B cell (primary cell): ENCODE results near the gene ZNF385D. TPM values are rescaled to one million over a fixed set of nuclear protein-coding genes. Genes with fewer than 3 reads are reported as not detected.

ENCODE experiments used
- ATAC-seq: fragments of 200-7000 bp; cut with Tn5 transposase; one replicate; pipeline ENCODE4 v1.10.0; 2021; ENCODE audit warnings: low read depth, mild to moderate bottlenecking, moderate number of reproducible peaks, moderate library complexity
- CTCF ChIA-PET: fragments of 350-600 bp; sonication (Branson Sonifier 250); formaldehyde crosslinking; loops from one replicate; lab custom pipeline; 2021; ENCODE audit warnings: antibody characterized with exemption, inconsistent platforms; lab: Charles Lee
- POLR2A ChIA-PET: fragments of 350-600 bp; sonication (Branson Sonifier 250); formaldehyde crosslinking; loops from one replicate; lab custom pipeline; 2021; ENCODE audit warnings: antibody characterized with exemption; lab: Charles Lee
- DNase-seq: peaks from one replicate; pipeline ENCODE4 v3.0.0; 2013
- H2AFZ ChIP-seq: 2 replicates; pipeline ENCODE4 v1.6.1; 2012; ENCODE audit warnings: mild to moderate bottlenecking, low read depth, low read length; ENCODE audit not compliant: insufficient read depth, poor library complexity, severe bottlenecking
- H3K27ac ChIP-seq, 2 donors: 1 replicate in 1 of 2; 2 replicates in 1 of 2; pipeline ENCODE4 v1.5.1; 2012 to 2013; ENCODE audit warnings: low read length in 2 of 2, mild to moderate bottlenecking in 2 of 2, moderate library complexity in 1 of 2
- H3K27me3 ChIP-seq, 4 experiments: fragments of 200-600 bp in 1 of 4; sonication (generic) in 1 of 4; replicated peaks in 1 of 4; 1 replicate in 2 of 4; 2 replicates in 2 of 4; pipeline versions ENCODE4 v1.6.1 to v1.7.0; 2013 to 2016; ENCODE audit warnings: low read length in 3 of 4, mild to moderate bottlenecking in 2 of 4, mixed read lengths in 1 of 4, moderate library complexity in 1 of 4; ENCODE audit not compliant: insufficient read depth in 4 of 4, control insufficient read depth in 3 of 4; ENCODE audit errors: control extremely low read depth in 1 of 4
- H3K36me3 ChIP-seq, 2 experiments: replicated peaks in 1 of 2; 1 replicate in 1 of 2; 2 replicates in 1 of 2; pipeline versions ENCODE4 v1.6.1 to v1.7.1; 2013; ENCODE audit warnings: low read length in 1 of 2; ENCODE audit not compliant: insufficient read depth in 2 of 2, control insufficient read depth in 1 of 2; ENCODE audit errors: control extremely low read depth in 1 of 2, extremely low read depth in 1 of 2
- H3K4me1 ChIP-seq, 2 donors: fragments of 200-600 bp in 1 of 2; sonication (generic) in 1 of 2; 1 replicate in 1 of 2; 2 replicates in 1 of 2; pipeline versions ENCODE4 v1.5.1 to v1.6.1; 2013 to 2017; ENCODE audit warnings: low read length in 2 of 2; ENCODE audit not compliant: control insufficient read depth in 2 of 2, insufficient read depth in 2 of 2
- H3K4me2 ChIP-seq: replicated peaks from 2 replicates; pipeline ENCODE3; 2012; ENCODE audit warnings: mild to moderate bottlenecking, low read depth, low read length; ENCODE audit not compliant: poor library complexity, severe bottlenecking
- H3K4me3 ChIP-seq, 5 experiments: fragments of 200-600 bp in 1 of 5; sonication (generic) in 1 of 5; 1 replicate in 3 of 5; 2 replicates in 2 of 5; pipeline versions ENCODE4 v1.5.1 to v1.7.0; 2011 to 2016; ENCODE audit warnings: low read length in 4 of 5, mild to moderate bottlenecking in 4 of 5, low read depth in 2 of 5, control low read depth in 1 of 5, moderate library complexity in 1 of 5; ENCODE audit not compliant: insufficient read depth in 1 of 5; ENCODE audit errors: control extremely low read depth in 1 of 5, extremely low read depth in 1 of 5
- H3K79me2 ChIP-seq: fragments of 200-600 bp; sonication (generic); one replicate; pipeline ENCODE4 v1.6.0; 2016; ENCODE audit warnings: low read length; ENCODE audit not compliant: control insufficient read depth, insufficient read depth
- H3K9ac ChIP-seq: fragments of 200-600 bp; sonication (generic); 2 replicates; pipeline ENCODE4 v1.6.1; 2017; ENCODE audit warnings: mild to moderate bottlenecking, low read length, moderate library complexity
- H3K9me3 ChIP-seq, 3 donors: one replicate each; pipeline versions ENCODE4 v1.6.1 to v1.7.1; 2013; ENCODE audit warnings: low read length in 2 of 3; ENCODE audit not compliant: control insufficient read depth in 2 of 3, insufficient read depth in 1 of 3; ENCODE audit errors: control extremely low read depth in 1 of 3
- H4K20me1 ChIP-seq: 2 replicates; pipeline ENCODE4 v1.6.0; 2012; ENCODE audit warnings: mild to moderate bottlenecking, low read length; ENCODE audit not compliant: insufficient read depth, control insufficient read depth, poor library complexity, severe bottlenecking
- H3K27ac Mint-ChIP-seq: one replicate; pipeline ENCODE4 v1.8.0; 2021; ENCODE audit warnings: mixed read lengths
- H3K27me3 Mint-ChIP-seq: one replicate; pipeline ENCODE4 v1.8.0; 2021; ENCODE audit warnings: mixed read lengths
- H3K4me1 Mint-ChIP-seq: one replicate; pipeline ENCODE4 v1.8.0; 2021; ENCODE audit warnings: mixed read lengths
- H3K4me3 Mint-ChIP-seq: one replicate; pipeline ENCODE4 v1.8.0; 2021; ENCODE audit warnings: mixed read lengths
- H3K9me3 Mint-ChIP-seq: one replicate; pipeline ENCODE4 v1.8.0; 2022; ENCODE audit warnings: mixed read lengths; ENCODE audit not compliant: insufficient read depth
- CTCF ChIP-seq: fragments of 200-600 bp; IDR thresholded peaks from one replicate; pipeline ENCODE4 v1.8.0; 2022; ENCODE audit warnings: antibody characterized with exemption, mild to moderate bottlenecking
- EZH2 ChIP-seq: IDR thresholded peaks from 2 replicates; pipeline ENCODE4 v1.6.1; 2012; ENCODE audit warnings: borderline replicate concordance, low read depth, mild to moderate bottlenecking, moderate library complexity, low read length; ENCODE audit not compliant: insufficient read depth, poor library complexity, severe bottlenecking
- WGBS: methylation state at CpG from one replicate; pipeline ENCODE4 v1.1.5; 2013; ENCODE audit warnings: missing lambda C conversion rate; ENCODE audit not compliant: insufficient coverage; 5-methylcytosine and 5-hydroxymethylcytosine counted together
- intact Hi-C: fragments of 100-400 bp; cut with micrococcal nuclease; formaldehyde crosslinking; loops from one replicate; pipeline ENCODE4 v1.10.0; 2022
- polyA plus RNA-seq: library from polyadenylated mRNA; depleted of rRNA; stranded (reverse); fragments of >200 nt; gene quantifications from 2 replicates; pipeline ENCODE4 v1.2.3, GENCODE V29; 2012
- total RNA-seq, 2 donors: library from RNA; stranded (reverse); fragments of 120-200 nt in 1 of 2; gene quantifications; 1 replicate in 1 of 2; 2 replicates in 1 of 2; pipeline versions ENCODE4 v1.2.3 to v1.2.4, GENCODE V29; 2013 to 2022

Gene ZNF385D
- total and polyA plus RNA-seq, 2 donors (not counting 1 experiment from before 2014, with no cell fraction given): not detected

- Histone ChIP-seq H3K79me2 (no peaks in the 10 kb centered on the region), H4K20me1 (no peaks in the 10 kb centered on the region), H2AFZ (no peak overlapping the region), H3K27me3 (no peaks in the 10 kb centered on the region), H3K36me3 (no peaks in the 10 kb centered on the region), H3K9me3 (peaks cover 0 to 8% (median 0%) of the 10 kb centered on the region in 3 donors), H3K4me2 (no peak overlapping the region), H3K4me1 (no peaks in the 10 kb centered on the region), H3K9ac (no peak overlapping the region), H3K27ac (no peak overlapping the region), H3K4me3 (no peak overlapping the region)
- DNase-seq (no peak), ATAC-seq (no peak)
- Mint-ChIP-seq H3K27ac (no peak overlapping the region), H3K4me3 (no peak overlapping the region), H3K27me3 (no peaks in the 10 kb centered on the region), H3K9me3 (peaks cover 15% of the 10 kb centered on the region), H3K4me1 (no peaks in the 10 kb centered on the region)
- intact Hi-C loops: no loop called here
- CTCF ChIA-PET: no interaction called here
- POLR2A ChIA-PET: no interaction called here
- no peak for TF ChIP-seq EZH2
- no peak for TF ChIP-seq CTCF
These were observed 188.8 kb downstream of the ZNF385D start for GRCh38 chr3:21562243-21562642.

GRCh38 chr3:21561472-21561871 lies 189.5 kb downstream of the ZNF385D start:
- Histone ChIP-seq H3K27me3 (no peaks in the 10 kb centered on the region), H2AFZ (no peak overlapping the region), H3K4me3 (no peak overlapping the region), H3K79me2 (no peaks in the 10 kb centered on the region), H3K4me1 (no peaks in the 10 kb centered on the region), H4K20me1 (no peaks in the 10 kb centered on the region), H3K36me3 (no peaks in the 10 kb centered on the region), H3K9ac (no peak overlapping the region), H3K4me2 (no peak overlapping the region), H3K9me3 (peaks cover 0 to 8% (median 0%) of the 10 kb centered on the region in 3 donors), H3K27ac (no peak overlapping the region)
- POLR2A ChIA-PET: no interaction called here
- Mint-ChIP-seq H3K4me3 (no peak overlapping the region), H3K27me3 (no peaks in the 10 kb centered on the region), H3K9me3 (peaks cover 15% of the 10 kb centered on the region), H3K4me1 (no peaks in the 10 kb centered on the region), H3K27ac (no peak overlapping the region)
- WGBS: 71% methylated on average over 1 of the region's 2 CpGs
- TF ChIP-seq EZH2: no peak
- no peak for TF ChIP-seq CTCF
- no peak for ATAC-seq
- intact Hi-C loops: no loop called here
- DNase-seq: no peak
- CTCF ChIA-PET: no interaction called here
